NCI-H2081 treated with DMSO at 0.1 percent for 48 hours (cell line): Measurements from ENCODE around the gene KCTD21.

Experiments
- DNase-seq: peaks from one replicate; lab custom pipeline; 2025; lab: John Stamatoyannopoulos, UW

The KCTD21 gene

DNA sequence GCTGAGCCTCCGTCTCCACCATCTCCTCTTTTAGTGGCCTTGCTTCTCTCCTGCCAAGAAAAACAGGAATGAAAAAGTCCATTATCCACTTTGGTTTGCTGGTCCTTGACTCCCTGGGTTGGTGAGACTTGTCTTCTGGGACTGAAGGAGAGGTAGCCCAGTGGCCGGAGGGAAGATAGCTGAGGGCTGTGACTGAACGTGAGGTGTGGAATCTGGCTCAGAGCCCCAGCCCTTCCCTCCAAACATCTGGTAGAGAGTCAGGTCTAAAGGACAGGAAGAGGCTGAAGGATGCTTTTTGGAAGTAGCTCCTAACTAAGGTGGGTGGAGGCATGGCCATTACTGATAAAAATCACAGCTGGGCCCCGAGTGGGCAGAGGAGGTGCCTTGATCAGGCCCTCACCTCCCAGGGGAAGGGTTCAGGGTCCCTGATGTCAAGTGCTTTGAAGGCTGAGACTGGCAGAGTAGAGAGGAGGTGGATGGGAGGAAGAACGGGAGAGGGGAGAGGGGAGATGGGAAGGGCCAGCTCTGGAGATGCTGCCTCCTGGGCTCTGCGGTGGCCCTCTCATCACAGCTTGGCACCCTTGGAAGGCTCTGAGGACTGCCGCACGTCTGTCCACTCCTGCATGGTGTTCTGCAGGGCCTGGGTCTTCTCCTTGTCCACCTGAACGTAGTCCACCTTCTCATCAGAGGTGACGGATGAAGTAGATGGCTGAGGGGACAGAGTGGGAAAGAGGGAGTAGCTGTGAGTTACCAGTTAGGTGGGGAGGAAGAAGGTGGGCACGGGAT lies 30.5 kb upstream of the KCTD21 start:
- no peak for DNase-seq

DNA sequence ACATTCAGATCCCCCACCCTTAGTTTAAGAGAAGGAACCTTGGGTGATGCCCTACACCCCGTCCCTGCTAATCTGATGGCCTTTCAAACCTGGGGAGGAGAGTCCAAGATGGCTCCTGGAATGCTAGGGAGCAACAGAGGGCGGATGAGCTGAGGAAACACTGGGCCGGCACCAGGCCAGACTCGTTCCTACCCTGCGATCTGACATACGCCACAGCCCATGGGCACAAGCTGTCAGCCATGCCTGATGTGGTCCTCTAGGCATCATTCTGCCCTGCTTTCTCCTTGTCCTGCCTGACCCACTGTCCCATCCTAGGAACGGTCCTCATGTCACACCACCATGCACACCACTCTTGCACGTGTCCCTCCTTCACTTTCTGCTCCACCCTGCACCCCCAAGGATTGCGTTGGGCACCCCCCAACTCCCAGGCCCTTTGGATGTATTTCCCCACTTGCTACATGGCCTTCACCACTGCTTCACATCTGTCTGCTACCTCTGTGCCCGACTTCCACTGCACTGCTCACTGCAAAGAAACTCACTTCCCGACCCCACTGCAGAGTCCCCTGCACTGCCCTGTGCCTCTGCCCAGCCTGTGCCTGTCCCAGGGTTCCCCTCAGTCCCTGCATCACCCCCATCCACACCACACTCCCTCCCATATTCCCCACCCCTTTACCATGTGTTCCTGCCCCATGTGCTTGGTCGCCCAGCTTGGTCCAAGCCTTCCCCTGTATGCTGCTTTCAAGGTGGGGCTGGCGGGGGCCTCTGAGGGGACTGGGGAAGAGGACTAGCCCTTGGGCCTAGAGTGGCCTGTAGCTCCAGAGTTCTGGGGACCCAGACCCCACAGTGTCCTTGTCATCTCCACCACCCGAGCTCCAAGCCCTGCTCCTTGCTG lies 29.5 kb upstream of the KCTD21 start:
- no peak for DNase-seq

DNA sequence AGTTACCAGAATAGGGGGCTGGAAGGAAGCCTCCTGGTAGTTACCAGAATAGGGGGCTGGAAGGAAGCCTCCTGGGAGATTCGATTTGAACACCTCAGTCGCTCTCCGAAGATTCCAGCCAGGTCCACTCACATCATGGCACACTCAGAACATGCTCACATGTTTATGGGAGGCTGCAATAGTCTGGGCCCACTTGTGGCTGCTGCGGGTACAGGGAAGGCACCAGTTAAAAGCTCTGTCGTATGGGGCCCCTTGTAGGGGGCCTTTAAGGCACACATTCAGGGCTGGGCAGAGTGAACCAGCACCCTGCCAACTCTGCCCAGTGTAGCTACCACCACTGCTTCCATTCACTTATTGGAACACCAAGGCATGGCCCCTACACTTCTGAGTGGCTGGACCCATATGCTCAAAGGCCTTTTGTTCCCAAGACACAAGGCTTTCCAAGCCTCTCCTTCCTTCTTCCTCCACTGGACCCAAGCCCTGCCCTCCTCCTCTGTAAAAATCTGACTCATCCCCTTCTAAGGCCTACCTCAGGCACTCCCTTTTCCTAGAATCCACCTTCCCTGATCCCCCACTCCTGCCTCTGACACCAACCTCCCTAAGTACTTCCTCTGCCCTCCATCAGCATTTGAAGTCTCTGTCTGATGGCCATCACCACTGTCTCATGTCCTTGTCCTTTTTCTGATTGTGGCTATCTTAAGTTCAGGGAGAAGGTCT lies 28.3 kb upstream of the KCTD21 start:
- DNase-seq, result no peak

DNA sequence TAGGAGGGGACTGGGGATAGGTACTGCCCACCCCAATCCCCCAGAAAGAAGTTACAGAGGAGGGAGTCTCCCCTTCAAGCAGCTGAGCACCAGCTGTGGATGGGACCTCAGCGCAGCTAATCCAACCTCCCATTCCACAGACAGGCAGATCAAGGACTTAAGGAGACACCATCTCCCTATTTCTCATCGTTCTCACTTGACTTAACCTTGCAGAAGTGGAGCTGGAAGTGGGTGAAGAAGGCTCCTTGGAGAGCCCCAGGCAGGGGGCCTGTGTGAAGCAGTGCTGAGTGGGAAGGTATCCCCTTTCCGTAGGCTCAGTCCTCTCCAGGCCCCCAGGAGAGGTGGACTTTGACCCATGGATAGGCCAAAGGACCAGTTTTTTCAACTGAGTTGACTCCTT lies 27.6 kb upstream of the KCTD21 start:
- no peak for DNase-seq

DNA sequence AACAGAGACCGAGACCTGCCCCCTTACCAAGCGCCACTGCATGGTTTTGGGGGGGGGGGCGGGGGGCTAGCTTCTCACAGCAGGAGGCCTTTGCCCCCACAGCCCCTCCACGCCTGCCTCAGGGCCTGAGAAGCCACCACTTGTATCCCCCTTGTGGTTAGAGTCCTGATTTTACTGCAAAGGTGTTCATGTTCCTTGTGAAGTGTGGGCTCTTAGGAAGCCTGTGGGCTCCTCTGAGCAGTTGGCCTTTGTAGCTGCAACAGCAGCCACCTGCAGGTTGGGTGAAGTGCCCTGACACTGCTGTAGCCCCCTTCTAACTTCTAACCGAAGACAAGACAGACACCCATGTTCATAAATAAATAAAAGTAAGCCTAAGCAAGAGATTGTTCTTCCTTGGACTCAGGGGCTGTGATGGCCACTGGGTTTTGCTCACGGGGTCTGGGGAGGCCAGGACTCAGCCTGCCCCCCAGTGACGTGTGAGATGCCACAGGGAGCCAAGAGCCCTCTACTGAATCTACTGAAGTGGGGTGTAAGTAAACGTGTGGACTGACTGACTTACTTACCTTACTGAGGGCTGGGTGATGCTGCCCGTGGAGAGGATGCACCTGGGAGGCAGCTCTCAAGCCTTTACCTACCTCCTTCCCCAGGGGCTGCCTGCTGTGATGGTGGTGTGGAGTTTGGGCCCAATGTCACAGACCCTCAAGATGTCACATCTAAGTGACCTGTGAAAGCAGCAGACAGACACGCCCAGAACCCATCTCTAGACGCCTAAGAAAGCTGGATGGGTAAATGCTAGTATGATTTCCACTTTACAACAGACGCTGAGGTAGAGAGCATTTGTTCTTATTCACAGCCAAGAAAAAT lies 26.1 kb upstream of the KCTD21 start:
- DNase-seq, result no peak

DNA sequence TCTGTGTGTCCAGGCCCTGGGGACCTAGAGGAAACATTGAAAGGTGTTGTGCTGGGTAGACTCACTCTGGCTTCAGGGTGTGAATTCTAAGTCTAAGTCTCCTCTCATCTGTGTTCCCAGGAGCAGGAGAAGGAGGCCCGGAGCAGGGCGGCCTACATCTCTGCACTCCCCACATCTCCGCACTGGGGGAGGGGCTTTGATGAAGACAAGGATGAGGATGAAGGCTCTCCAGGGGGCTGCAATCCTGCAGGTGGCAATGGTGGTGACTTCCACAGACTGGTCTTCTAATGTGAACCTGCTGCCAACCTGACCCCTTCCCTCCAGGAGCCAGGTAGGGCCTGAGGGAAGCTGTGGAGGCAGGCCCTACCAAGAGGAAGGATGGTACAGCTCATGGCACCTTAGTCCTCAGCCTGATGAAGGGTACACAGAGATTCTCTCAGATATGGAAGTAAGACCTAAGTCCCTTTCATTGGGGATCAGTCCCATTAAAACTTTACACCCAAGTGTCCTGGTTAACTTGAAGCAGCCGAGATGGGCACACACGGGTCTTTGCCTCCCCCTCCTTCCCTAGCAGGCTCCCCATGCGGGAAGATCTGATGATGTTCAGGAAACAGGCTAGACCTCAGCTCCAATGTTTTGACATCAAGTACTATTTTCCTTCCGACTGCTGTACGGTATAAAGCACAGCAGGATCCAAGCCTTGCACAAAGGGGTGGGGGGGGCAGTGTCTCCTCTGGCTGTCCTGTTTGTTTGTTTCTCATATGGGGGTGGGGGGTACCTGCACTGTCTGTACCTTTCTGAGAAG lies 25.3 kb upstream of the KCTD21 start:
- DNase-seq, result no peak

DNA sequence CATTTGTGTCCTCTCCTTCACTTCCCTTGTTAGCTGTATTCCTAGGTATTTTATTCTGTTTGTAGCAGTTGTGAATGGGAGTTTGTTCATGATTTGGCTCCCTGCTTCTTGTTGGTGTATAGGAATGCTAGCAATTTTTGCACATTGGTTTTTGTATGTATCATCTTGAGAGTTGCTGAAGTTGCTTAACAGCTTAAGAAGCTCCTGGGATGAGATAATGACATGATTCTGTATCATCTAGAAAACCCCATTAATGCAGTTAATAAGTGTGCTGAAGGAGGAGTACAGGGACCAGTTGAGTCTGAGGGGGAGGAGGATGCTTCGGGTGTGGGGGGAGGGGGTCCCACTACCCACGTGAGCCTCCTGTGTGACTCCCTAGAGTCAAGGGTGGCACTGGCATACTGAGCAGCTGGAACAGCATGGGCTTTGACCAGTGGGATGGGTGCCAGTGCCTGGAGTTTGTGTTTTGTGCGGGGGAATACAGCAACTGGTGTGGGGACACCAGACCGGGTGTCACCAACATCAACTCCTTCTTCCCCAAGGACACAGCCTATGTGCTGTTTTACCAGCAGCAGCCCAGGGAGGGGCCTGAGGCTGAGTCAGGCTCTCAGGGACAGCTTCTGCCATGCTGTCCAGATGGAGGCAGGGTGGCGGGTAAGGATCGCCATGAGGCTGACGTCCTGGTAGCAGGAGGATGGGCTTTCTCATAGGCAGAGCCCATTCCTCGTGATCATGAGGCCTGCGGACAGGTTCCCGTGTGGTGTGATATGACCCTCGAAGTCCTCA lies 24.4 kb upstream of the KCTD21 start:
- DNase-seq, result no peak

DNA sequence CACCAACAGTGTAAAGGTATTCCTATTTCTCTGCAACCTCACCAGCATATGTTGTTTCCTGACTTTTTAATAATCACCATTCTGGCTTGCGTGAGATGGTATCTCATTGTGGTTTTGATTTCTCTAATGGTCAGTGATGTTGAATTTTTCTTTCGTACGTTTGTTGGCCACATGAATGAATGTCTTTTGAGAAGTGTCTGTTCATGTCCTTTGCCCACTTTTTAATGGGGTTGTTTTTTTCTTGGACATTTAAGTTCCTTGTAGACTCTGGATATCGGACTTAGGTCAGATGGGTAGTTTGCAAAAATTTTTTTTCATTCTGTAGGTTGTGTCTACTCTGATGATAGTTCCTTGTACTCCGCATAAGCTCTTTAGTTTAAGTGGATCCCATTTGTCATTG lies 23.1 kb upstream of the KCTD21 start:
- DNase-seq, result no peak

DNA sequence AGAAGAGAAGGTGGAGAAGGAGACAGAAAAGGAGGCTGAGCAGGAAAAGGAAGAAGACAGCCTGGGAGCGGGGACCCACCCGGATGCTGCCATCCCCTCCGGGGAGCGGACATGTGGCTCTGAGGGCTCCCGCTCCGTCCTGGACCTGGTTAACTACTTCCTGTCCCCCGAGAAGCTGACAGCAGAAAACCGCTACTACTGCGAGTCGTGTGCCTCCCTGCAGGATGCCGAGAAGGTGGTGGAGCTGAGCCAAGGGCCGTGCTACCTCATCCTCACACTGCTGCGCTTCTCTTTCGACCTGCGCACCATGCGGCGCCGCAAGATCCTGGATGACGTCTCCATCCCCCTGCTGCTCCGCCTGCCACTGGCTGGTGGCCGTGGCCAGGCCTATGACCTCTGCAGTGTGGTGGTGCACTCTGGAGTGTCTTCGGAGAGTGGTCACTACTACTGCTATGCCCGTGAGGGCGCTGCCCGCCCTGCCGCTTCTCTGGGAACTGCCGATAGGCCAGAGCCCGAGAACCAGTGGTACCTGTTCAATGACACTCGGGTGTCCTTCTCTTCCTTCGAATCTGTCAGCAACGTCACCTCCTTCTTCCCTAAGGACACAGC lies 21.7 kb upstream of the KCTD21 start:
- DNase-seq, result no peak

DNA sequence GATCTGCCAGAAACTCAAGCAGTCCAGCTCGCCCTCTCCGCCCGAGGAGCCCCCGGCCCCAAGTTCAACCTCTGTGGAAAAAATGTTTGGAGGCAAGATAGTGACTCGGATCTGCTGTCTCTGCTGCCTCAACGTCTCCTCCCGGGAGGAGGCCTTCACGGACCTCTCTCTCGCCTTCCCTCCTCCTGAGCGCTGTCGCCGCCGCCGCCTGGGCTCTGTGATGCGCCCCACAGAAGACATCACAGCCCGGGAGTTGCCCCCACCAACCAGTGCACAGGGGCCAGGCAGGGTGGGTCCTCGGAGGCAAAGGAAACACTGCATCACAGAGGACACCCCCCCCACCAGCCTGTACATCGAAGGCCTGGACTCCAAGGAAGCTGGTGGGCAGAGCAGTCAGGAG lies 21.1 kb upstream of the KCTD21 start:
- DNase-seq, result no peak

DNA sequence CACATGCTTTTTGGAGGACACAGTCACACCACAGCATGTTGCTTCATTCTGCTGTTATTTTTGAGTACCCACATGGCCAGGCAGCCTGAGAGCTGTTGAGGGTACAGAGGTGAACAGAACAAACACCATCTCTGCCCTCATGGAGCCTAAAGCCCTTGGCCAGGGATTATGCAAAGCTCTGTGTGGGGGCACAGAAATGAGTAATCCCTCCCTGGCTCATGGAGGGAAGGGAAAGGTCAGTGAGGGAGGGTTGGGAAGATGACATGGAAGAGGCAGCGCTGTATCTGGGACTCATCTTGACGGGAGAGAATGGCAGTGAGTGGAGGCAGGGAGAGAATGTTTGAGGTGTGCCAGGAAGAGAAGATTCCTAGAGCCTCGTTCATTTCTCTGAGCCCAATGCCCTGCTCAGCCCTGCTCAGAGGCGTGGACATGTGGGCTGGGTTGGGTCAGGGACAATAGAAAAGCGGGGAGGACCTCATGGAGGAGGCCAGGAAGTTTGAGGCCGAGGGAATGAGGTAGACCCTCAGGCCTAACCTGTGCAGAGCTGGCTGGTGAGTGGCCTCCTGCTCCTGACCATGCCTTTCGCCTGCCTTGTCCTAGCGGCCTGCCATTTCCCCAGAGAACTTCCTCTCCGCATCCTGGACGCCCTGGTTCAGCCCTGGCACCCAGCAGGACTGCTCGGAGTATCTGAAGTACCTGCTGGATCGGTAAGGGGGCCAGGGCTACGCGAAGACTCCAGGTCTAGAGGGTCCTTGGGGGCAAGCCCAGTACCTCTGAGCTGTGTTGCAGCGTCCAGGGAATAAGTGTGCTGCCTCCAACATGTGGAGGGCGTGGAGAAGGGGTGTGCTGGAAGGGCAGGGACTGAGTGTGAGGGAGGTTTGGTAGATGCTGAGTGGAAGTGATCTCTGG lies 20.1 kb upstream of the KCTD21 start:
- no peak for DNase-seq

DNA sequence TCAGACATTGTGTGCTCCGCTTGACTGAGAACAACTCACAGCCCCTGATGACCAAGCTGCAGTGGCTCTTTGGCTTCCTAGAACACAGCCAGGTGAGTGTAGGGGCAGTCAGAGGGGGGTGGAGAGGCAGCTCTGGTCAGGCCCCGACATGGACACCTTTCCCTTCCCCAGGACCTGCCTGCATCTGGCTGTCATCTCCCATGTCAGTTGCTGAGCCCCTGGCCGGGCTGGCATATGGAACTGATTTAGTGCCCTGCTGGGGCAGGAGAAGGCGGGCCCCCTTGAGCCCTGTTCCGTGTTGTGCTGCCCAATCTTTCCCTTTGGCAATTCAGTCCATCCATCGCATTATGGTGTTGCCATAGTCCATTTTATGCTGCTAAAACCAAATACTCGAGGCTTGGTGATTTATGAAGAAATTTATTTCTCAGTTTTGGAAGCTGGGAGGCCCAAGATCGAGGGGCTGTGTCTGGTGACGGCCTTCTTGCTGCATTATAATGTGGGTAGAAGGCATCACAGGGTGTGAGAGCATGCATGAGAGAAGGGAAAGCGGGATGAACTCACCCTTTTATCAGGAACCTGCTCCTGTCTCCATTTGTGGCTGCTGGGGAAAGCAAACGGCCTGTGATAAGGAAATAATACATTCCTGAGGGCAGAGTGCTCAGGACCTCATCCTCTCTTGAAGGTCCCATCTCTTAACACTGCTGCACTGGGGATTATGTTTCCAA lies 19.3 kb upstream of the KCTD21 start:
- DNase-seq, result no peak

DNA sequence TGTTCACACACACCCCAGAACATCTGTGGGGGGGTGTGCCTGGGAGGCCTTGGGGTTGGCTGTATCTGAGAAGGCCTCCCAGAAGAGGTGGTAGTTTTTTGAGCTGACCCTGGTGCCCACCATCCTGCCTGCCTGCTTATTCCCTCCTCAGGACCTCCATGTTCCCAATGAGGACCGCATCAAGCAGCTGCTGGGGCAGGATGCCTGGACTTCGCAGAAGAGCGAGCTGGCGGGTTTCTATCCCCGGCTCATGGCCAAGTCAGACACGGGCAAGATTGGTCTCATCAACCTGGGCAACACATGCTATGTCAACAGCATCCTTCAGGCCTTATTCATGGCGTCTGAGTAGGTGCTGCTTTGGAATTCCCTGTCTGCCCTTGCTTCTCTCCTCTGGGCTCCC lies 17.3 kb upstream of the KCTD21 start:
- DNase-seq, result no peak

DNA sequence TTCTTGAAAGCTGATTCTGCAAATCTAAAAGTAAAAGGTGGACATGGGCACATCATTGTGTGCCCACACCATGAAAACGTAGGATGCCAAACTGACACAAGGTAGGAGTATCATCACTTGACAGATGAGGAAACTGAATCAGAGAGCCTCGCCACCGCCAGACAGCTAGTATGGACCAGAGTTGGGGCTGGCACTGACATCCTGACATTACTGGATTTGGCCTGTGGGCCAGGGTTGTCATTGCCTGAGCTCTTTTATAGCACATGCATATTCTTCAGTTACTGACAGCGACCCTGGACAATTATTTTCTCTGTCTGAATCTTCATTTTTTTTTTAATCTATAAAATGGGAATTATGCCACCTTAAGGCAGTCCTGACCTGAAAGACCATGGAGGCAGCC lies 16.8 kb upstream of the KCTD21 start:
- no peak for DNase-seq

DNA sequence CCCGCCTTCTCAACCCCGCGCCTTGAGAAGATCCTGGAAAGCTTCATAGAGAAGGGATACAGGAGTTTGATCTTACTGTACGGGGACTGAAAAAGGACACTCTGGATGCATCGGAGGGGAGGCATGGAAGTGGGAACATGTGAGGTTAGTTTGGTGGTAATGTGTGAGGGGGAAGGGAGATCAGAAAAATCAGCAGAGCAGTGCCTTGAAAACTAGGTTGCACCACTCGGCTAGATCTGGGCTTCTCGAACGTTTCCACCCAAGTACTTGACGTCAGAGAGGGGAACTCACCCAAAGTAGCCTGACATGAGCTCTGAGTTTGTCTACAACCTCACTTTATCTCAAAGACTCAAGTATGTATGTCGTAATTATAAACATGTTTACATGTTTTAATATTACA lies 14.8 kb upstream of the KCTD21 start:
- DNase-seq, result no peak

DNA sequence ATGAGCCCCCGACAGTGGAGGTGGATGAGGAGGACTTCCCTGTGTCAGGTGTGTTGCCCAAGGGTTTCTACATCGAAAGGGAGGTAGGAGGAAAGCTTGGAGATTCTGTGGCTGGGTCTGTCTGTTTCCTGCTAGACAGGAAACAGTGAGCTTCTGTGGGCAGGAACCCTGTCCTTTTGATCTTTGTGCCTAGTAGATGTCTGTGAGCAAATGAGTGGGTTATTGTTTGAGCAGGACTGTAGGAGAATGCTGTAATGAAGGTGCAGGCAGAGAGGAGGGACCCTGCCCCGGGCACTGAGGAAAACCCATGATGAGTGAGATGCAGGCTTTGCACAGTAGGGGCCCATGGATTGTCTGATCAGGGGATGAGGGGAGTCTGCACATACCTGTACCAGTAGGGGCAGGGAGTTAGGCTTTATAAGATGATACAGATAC lies 14.3 kb upstream of the KCTD21 start:
- DNase-seq, result no peak

DNA sequence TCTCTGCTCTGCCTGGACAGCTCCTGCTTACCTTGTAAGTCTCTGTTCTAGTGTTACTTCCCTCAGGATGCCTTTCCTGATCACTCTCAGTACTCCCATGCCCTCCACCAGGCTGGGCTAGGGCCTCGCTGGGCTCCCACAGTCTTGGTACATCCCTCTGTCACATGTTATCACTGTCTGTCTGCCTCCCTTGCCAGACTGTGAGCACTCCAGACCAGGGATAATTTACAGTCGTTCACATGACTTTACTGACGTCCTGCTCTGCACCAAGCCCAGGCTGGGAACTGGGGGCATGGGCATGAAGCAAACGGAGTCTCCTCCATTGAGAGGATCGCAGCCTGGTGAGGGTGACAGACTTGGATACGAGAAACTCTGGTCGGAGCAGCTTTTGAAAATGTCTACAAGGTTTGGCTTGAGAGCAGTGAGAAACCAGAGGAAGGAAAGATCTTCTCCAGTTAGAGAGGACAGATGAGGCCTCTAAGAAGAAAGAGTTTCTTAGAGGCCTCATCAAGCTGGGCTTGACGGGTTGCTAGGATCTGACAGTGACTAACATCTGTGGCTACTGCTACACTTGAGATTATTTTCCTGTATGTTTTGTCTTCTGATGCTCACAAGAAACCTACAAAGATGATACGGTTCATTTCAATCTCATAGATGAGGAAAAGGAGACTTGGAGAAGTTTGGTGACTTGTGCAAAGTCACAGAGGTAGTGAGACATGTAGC lies 12.8 kb upstream of the KCTD21 start:
- no peak for DNase-seq
